Loucy (cell line): Measurements from ENCODE around the gene FANK1.
"Not testable (repeated sequence)": the region's sequence is repeated elsewhere in the genome, so short reads cannot be mapped to it uniquely, and the experiment has no call there.

ENCODE experiments used
- H2AFZ ChIP-seq: fragments of 200-600 bp; sonication (generic); 2 replicates; pipeline ENCODE4 v1.6.0; 2016; ENCODE audit warnings: antibody characterized with exemption, mild to moderate bottlenecking, low read length, moderate library complexity
- H3F3A ChIP-seq: fragments of 200-600 bp; 2 replicates; pipeline ENCODE4 v1.6.0; 2016; ENCODE audit warnings: antibody characterized with exemption, low read depth, mild to moderate bottlenecking
- H3K27me3 ChIP-seq: fragments of 200-600 bp; sonication (generic); 2 replicates; pipeline ENCODE4 v1.6.1; 2014; ENCODE audit warnings: low read length, mild to moderate bottlenecking; ENCODE audit not compliant: insufficient read depth, poor library complexity, severe bottlenecking
- H3K36me3 ChIP-seq: fragments of 200-600 bp; sonication (generic); 2 replicates; pipeline ENCODE4 v1.6.1; 2016; ENCODE audit warnings: low read length; ENCODE audit not compliant: insufficient read depth
- H3K4me1 ChIP-seq: fragments of 200-600 bp; sonication (generic); 2 replicates; pipeline ENCODE4 v1.5.1; 2014; ENCODE audit warnings: low read length, mild to moderate bottlenecking; ENCODE audit not compliant: insufficient read depth, poor library complexity, severe bottlenecking
- H3K4me2 ChIP-seq: fragments of 200-600 bp; sonication (generic); 2 replicates; pipeline ENCODE4 v1.6.0; 2014; ENCODE audit warnings: antibody characterized with exemption, low read length, low read depth, mild to moderate bottlenecking; ENCODE audit not compliant: poor library complexity, severe bottlenecking
- H3K4me3 ChIP-seq: fragments of 200-600 bp; sonication (generic); 2 replicates; pipeline ENCODE4 v1.5.1; 2014; ENCODE audit warnings: low read length, mild to moderate bottlenecking, mixed read lengths; ENCODE audit not compliant: poor library complexity, severe bottlenecking
- H3K79me2 ChIP-seq: fragments of 200-600 bp; sonication (generic); 2 replicates; pipeline ENCODE4 v1.6.1; 2014; ENCODE audit warnings: low read length; ENCODE audit not compliant: insufficient read depth
- H3K9ac ChIP-seq: fragments of 200-600 bp; sonication (generic); 2 replicates; pipeline ENCODE4 v1.6.0; 2014; ENCODE audit warnings: mild to moderate bottlenecking, low read depth, low read length, moderate library complexity; ENCODE audit not compliant: poor library complexity, severe bottlenecking
- H3K9me2 ChIP-seq: fragments of 200-600 bp; sonication (generic); replicated peaks from 2 replicates; pipeline ENCODE4 v1.6.1; 2016; ENCODE audit warnings: low read depth, low read length, mixed read lengths
- H3K9me3 ChIP-seq: fragments of 200-600 bp; sonication (generic); 2 replicates; pipeline ENCODE4 v1.6.1; 2014; ENCODE audit warnings: mild to moderate bottlenecking, antibody characterized with exemption, low read length, low read depth; ENCODE audit not compliant: insufficient read depth
- H4K20me1 ChIP-seq: fragments of 200-600 bp; sonication (generic); 2 replicates; pipeline ENCODE4 v1.6.0; 2014; ENCODE audit warnings: antibody characterized with exemption, low read length, mild to moderate bottlenecking; ENCODE audit not compliant: insufficient read depth, poor library complexity, severe bottlenecking
- CTCF ChIP-seq: fragments of 200-600 bp; sonication (generic); conservative IDR thresholded peaks from 2 replicates; pipeline ENCODE4 v1.5.1; 2014; ENCODE audit warnings: mild to moderate bottlenecking, antibody characterized with exemption, low read length
- EZH2phosphoT487 ChIP-seq: fragments of 200-600 bp; IDR thresholded peaks from 2 replicates; pipeline ENCODE4 v1.6.1; 2018; ENCODE audit warnings: antibody characterized with exemption, mild to moderate bottlenecking, moderate library complexity, borderline replicate concordance

The FANK1 gene

GRCh38 chr10:125896088-125896934 is at the start of gene FANK1:
TSS of gene FANK1 (plus strand) at chr10:125896564. CDS start at chr10:125896643, 79 bp downstream.
- not testable (repeated sequence) for H3K36me3 ChIP-seq, H3K4me1 ChIP-seq, H3K4me3 ChIP-seq, H3K9me2 ChIP-seq, H2AFZ ChIP-seq, H3K27me3 ChIP-seq, H3K79me2 ChIP-seq, H3K4me2 ChIP-seq, H4K20me1 ChIP-seq, H3K9me3 ChIP-seq, H3F3A ChIP-seq, H3K9ac ChIP-seq

GRCh38 chr10:125846894-125847293 is 49.5 kb upstream of the FANK1 start:
- Histone ChIP-seq H3K4me2 (no peak overlapping the region), H3K4me3 (no peak overlapping the region), H3K9me2 (no peaks in the 10 kb centered on the region), H3K4me1 (no peaks in the 10 kb centered on the region), H3K9me3 (no peaks in the 10 kb centered on the region), H2AFZ (no peak overlapping the region), H3K79me2 (no peaks in the 10 kb centered on the region), H4K20me1 (no peaks in the 10 kb centered on the region), H3K27me3 (no peaks in the 10 kb centered on the region), H3K9ac (no peak overlapping the region), H3F3A (no peaks in the 10 kb centered on the region), H3K36me3 (no peaks in the 10 kb centered on the region)
- TF ChIP-seq CTCF = no peak
- TF ChIP-seq EZH2phosphoT487 = no peak

GRCh38 chr10:125848371-125848770 is 48.0 kb upstream of the FANK1 start:
- no peak for TF ChIP-seq EZH2phosphoT487
- Histone ChIP-seq H3K9me3 (no peaks in the 10 kb centered on the region), H4K20me1 (no peaks in the 10 kb centered on the region), H3K9me2 (no peaks in the 10 kb centered on the region), H3F3A (no peaks in the 10 kb centered on the region), H3K27me3 (no peaks in the 10 kb centered on the region), H3K4me1 (no peaks in the 10 kb centered on the region), H3K79me2 (no peaks in the 10 kb centered on the region), H3K9ac (no peak overlapping the region), H3K4me2 (no peak overlapping the region), H3K36me3 (no peaks in the 10 kb centered on the region), H3K4me3 (no peak overlapping the region), H2AFZ (no peak overlapping the region)

- Histone ChIP-seq H2AFZ (no peak overlapping the region), H4K20me1 (no peaks in the 10 kb centered on the region), H3K9ac (no peak overlapping the region), H3K9me2 (no peaks in the 10 kb centered on the region), H3K4me1 (no peaks in the 10 kb centered on the region), H3K36me3 (no peaks in the 10 kb centered on the region), H3K9me3 (no peaks in the 10 kb centered on the region), H3K27me3 (no peaks in the 10 kb centered on the region), H3K4me2 (no peak overlapping the region), H3F3A (no peaks in the 10 kb centered on the region), H3K79me2 (no peaks in the 10 kb centered on the region), H3K4me3 (no peak overlapping the region)
- TF ChIP-seq EZH2phosphoT487 = no peak
- TF ChIP-seq CTCF = no peak
Measured at GRCh38 chr10:125848857-125849256, 47.5 kb upstream of the FANK1 start.
